ENCODE measurements around the gene CDK5R2.
A peak's percentile ranks its signal among the peaks of the same experiment; 100 is the strongest.

Gene CDK5R2

GRCh38 chr2:218961651-218962570, 2.4 kb downstream of the CDK5R2 start:
- no peak for ATAC-seq

GRCh38 chr2:218962859-218963492, 3.5 kb downstream of the CDK5R2 start:
- peak; percentile 70 for DNase-seq
- ATAC-seq = no peak

More at GRCh38 chr2:218961651-218962570, 2.4 kb downstream of the CDK5R2 start:
- peak; percentile 38 for DNase-seq

- DNase-seq = no peak
- no peak for ATAC-seq
Measured at GRCh38 chr2:218963601-218964000, 4.1 kb downstream of the CDK5R2 start.

- ATAC-seq = no peak
- DNase-seq = no peak
Measured at GRCh38 chr2:218964041-218964771, 4.7 kb downstream of the CDK5R2 start.

GRCh38 chr2:218970894-218971293, 11.4 kb downstream of the CDK5R2 start:
- no peak for DNase-seq

GRCh38 chr2:218975060-218975777, 15.8 kb downstream of the CDK5R2 start:
- ATAC-seq = no peak
- no peak for DNase-seq

More at GRCh38 chr2:218970894-218971293, 11.4 kb downstream of the CDK5R2 start:
- ATAC-seq = no peak

GRCh38 chr2:218979846-218980734, 20.6 kb downstream of the CDK5R2 start:
- peak; percentile 82 for ATAC-seq
- peak; percentile 91 for DNase-seq

- ATAC-seq (no peak), DNase-seq (no peak)
Measured at GRCh38 chr2:218980735-218981389, 21.4 kb downstream of the CDK5R2 start.

GRCh38 chr2:218981390-218981880, 22.0 kb downstream of the CDK5R2 start:
- ATAC-seq (no peak), DNase-seq (no peak)

- no peak for ATAC-seq
- peak; percentile 36 for DNase-seq
Measured at GRCh38 chr2:218981881-218982585, 22.6 kb downstream of the CDK5R2 start.

GRCh38 chr2:218982586-218983262, 23.3 kb downstream of the CDK5R2 start:
- no peak for DNase-seq

GRCh38 chr2:218983263-218983933, 23.9 kb downstream of the CDK5R2 start:
- DNase-seq (no peak), ATAC-seq (no peak)

More at GRCh38 chr2:218982586-218983262, 23.3 kb downstream of the CDK5R2 start:
- ATAC-seq = no peak

- DNase-seq (no peak), ATAC-seq (no peak)
Measured at GRCh38 chr2:218983934-218984238, 24.4 kb downstream of the CDK5R2 start.

GRCh38 chr2:218984239-218985020, 25.0 kb downstream of the CDK5R2 start:
- no peak for DNase-seq
- no peak for ATAC-seq

- ATAC-seq = no peak
- DNase-seq = no peak
Measured at GRCh38 chr2:218985021-218985324, 25.5 kb downstream of the CDK5R2 start, which contains the start of gene FEV. Gene FEV (minus strand): TSS chr2:218985184. CDS start chr2:218985075, 109 bp downstream.

GRCh38 chr2:218985325-218986091, 26.0 kb downstream of the CDK5R2 start:
- ATAC-seq = no peak
- DNase-seq = no peak

Data from stimulated activated naive CD8-positive, alpha-beta T cell treated with anti-CD3 and anti-CD28 coated beads, Interleukin-15, Interleukin-2, amounts not matched to agents 100 U/mL and 50 U/mL, for 24 hours (primary cell).